ENCODE results near the gene BOD1.

DNA sequence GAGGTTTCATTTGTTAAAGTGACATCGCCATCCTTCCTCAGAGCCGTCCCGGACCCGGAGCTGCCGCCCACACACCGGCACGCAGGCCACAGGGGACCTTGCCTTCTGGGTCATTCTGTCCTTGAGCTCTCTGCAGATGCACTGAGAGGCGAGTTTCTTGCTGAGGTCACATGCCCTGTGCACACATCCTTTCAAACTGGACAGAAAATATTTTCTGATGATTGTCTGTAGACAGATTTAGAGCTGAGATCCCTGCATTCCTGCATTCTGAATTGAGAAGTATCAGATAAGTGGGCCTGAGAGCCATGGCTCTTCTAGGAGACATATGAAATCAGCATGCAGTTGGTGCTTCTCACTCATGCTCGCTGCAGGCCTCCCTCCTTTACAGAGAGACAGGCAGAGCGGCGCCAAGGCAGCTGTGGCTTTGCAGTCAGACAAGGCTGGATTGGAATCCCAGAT, 25.4 kb downstream of the BOD1 start:
- TF ChIP-seq, protein P1, sequence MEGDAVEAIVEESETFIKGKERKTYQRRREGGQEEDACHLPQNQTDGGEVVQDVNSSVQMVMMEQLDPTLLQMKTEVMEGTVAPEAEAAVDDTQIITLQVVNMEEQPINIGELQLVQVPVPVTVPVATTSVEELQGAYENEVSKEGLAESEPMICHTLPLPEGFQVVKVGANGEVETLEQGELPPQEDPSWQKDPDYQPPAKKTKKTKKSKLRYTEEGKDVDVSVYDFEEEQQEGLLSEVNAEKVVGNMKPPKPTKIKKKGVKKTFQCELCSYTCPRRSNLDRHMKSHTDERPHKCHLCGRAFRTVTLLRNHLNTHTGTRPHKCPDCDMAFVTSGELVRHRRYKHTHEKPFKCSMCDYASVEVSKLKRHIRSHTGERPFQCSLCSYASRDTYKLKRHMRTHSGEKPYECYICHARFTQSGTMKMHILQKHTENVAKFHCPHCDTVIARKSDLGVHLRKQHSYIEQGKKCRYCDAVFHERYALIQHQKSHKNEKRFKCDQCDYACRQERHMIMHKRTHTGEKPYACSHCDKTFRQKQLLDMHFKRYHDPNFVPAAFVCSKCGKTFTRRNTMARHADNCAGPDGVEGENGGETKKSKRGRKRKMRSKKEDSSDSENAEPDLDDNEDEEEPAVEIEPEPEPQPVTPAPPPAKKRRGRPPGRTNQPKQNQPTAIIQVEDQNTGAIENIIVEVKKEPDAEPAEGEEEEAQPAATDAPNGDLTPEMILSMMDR (IDR thresholded peaks at IDR 0.05): no peak
- TF ChIP-seq POLR2A (IDR thresholded peaks at IDR 0.05) (no peak), EP300 (IDR thresholded peaks at IDR 0.05) (no peak), POLR2AphosphoS5 (IDR thresholded peaks at IDR 0.05) (no peak)
